Tibial nerve (tissue), 4 donors: Measurements from ENCODE around the gene SDHAF4. TPM values are rescaled to one million over a fixed set of nuclear protein-coding genes. Genes with fewer than 3 reads are reported as not detected.
"Not testable (repeated sequence)": the region's sequence is repeated elsewhere in the genome, so short reads cannot be mapped to it uniquely, and the experiment has no call there.

ENCODE experiments used
- DNase-seq, 2 donors: peaks; one replicate each; pipeline ENCODE4 v3.0.0-alpha.2; 2019; ENCODE audit warnings: low spot score in 2 of 2
- H3K27ac ChIP-seq, 4 donors: fragments of 200-600 bp; sonication (generic) in 3 of 4; one replicate each; pipeline ENCODE4 v1.5.1; 2017 to 2019; ENCODE audit warnings: mild to moderate bottlenecking in 1 of 4
- H3K27me3 ChIP-seq, 2 donors: fragments of 200-600 bp; sonication (generic) in 1 of 2; one replicate each; pipeline versions ENCODE4 v1.5.1 to v1.6.0; 2017 to 2019
- H3K36me3 ChIP-seq, 3 donors: fragments of 200-600 bp; sonication (generic); one replicate each; pipeline ENCODE4 v1.5.1; 2018 to 2019
- H3K4me1 ChIP-seq, 4 donors: fragments of 200-600 bp; sonication (generic) in 3 of 4; one replicate each; pipeline ENCODE4 v1.5.1; 2017 to 2019
- H3K4me3 ChIP-seq, 4 donors: fragments of 200-600 bp; sonication (generic) in 3 of 4; one replicate each; pipeline ENCODE4 v1.5.1; 2017 to 2019; ENCODE audit warnings: mild to moderate bottlenecking in 1 of 4, moderate library complexity in 1 of 4
- H3K9me3 ChIP-seq, 4 donors: fragments of 200-600 bp; sonication (generic) in 3 of 4; one replicate each; pipeline ENCODE4 v1.5.1; 2017 to 2019
- CTCF ChIP-seq, 5 experiments: fragments of 200-600 bp in 3 of 5; fragments of 450-650 bp in 2 of 5; sonication (generic) in 3 of 5; IDR thresholded peaks; one replicate each; pipeline ENCODE4 v1.5.1; 2016 to 2019; ENCODE audit warnings: antibody characterized with exemption in 5 of 5, mild to moderate bottlenecking in 3 of 5, moderate library complexity in 2 of 5
- EP300 ChIP-seq, 2 donors: sonication (generic); formaldehyde crosslinking; IDR thresholded peaks; one replicate each; pipeline ENCODE4 v1.6.1; 2017; ENCODE audit warnings: antibody characterized with exemption in 2 of 2, mild to moderate bottlenecking in 1 of 2
- POLR2A ChIP-seq, 2 donors: fragments of 450-650 bp; IDR thresholded peaks; one replicate each; pipeline ENCODE4 v1.6.1; 2017; ENCODE audit warnings: antibody characterized with exemption in 2 of 2, mild to moderate bottlenecking in 2 of 2, moderate library complexity in 2 of 2
- WGBS, 2 donors: methylation state at CpG; one replicate each; pipeline ENCODE4 v1.1.5; 2018; 5-methylcytosine and 5-hydroxymethylcytosine counted together
- total RNA-seq, 4 donors: library from RNA; depleted of rRNA; stranded (reverse); fragments of >200 nt; gene quantifications; one replicate each; pipeline ENCODE4 v1.1.0, GENCODE V29; 2016

Gene SDHAF4
- total RNA-seq, 4 donors from 2014 or later, result 9.6 to 15.3 (median 13.1) TPM

GRCh38 chr6:70557998-70558397 lies 8.7 kb upstream of the SDHAF4 start:
- TF ChIP-seq EP300 (IDR thresholded peaks at IDR 0.05) (no peak), CTCF (IDR thresholded peaks at IDR 0.05) (no peak), POLR2A (IDR thresholded peaks at IDR 0.05) (no peak)
- no peak for DNase-seq
- 92 to 94% methylated on average over 1 of the region's 1 CpG for WGBS, 2 donors
- Histone ChIP-seq H3K9me3 (no peaks in the 10 kb centered on the region), H3K4me1 (no peaks in the 10 kb centered on the region), H3K4me3 (no peak overlapping the region), H3K36me3 (peaks cover 0 to 26% (median 0%) of the 10 kb centered on the region in 3 donors), H3K27ac (no peak overlapping the region), H3K27me3 (no peaks in the 10 kb centered on the region)

- not testable (repeated sequence) for H3K4me3 ChIP-seq, H3K27me3 ChIP-seq, DNase-seq, H3K4me1 ChIP-seq, H3K9me3 ChIP-seq, H3K27ac ChIP-seq
- H3K36me3 ChIP-seq, result peaks cover 0 to 20% (median 0%) of the 10 kb centered on the region in 3 donors
- WGBS, 2 donors, result 85 to 94% methylated on average over 2 of the region's 2 CpGs
Measured at GRCh38 chr6:70562401-70562800, 4.3 kb upstream of the SDHAF4 start.

DNA sequence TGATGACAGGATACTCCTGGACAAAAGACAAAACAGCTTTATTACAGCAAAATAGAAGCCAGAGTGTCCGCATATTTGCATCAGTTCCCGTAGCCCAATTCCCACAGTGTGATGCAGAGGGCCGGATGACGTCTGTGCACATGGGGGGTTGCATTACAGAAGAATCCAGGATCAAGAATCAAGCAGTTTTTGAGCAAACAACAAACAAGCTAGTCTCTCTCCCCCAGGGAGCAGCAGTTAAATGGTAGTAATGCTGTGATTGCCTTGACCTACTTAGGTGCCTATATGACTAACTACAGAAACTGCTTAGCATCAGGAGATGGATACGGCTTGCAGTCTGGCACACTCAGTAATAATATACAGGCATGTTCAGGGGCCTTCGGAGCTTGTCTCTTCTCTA lies 3.2 kb upstream of the SDHAF4 start:
- WGBS, 2 donors, result 46 to 62% methylated on average over 6 of the region's 6 CpGs
- Histone ChIP-seq H3K9me3 (no peaks in the 10 kb centered on the region), H3K4me1 (peaks cover 0 to 17% (median 3%) of the 10 kb centered on the region in 4 donors), H3K36me3 (peaks cover 0 to 13% (median 0%) of the 10 kb centered on the region in 3 donors), H3K27ac (no peak overlapping the region), H3K27me3 (no peaks in the 10 kb centered on the region), H3K4me3 (no peak overlapping the region)
- TF ChIP-seq CTCF (IDR thresholded peaks at IDR 0.05), result no peak
- no peak for DNase-seq

DNA sequence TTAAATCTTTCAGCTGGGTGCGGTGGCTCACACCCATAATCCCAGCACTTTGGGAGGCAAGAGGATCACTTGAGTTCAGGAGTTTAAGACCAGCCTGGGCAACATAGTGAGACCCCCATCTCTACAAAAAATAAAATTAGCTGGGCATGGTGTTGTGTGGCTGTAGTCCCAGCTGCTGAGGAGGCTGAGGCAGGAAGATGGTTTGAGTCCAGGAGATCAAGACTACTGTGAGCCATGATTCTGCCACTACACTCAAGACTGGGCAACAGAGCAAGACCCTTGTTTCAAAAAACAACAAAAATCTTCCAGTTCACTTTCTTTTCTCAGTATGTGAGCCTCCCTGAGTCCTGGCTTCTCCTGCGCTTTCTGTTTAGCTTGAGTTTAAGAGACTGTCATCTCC lies 7.9 kb downstream of the SDHAF4 start:
- no peak for DNase-seq
- Histone ChIP-seq H3K27me3 (no peaks in the 10 kb centered on the region), H3K9me3 (no peaks in the 10 kb centered on the region), H3K27ac (no peak overlapping the region), H3K4me3 (no peak overlapping the region), H3K36me3 (peaks cover 0 to 16% (median 0%) of the 10 kb centered on the region in 3 donors), H3K4me1 (no peaks in the 10 kb centered on the region)
- TF ChIP-seq CTCF (IDR thresholded peaks at IDR 0.05), result no peak
- TF ChIP-seq EP300 (IDR thresholded peaks at IDR 0.05), result no peak
- TF ChIP-seq POLR2A (IDR thresholded peaks at IDR 0.05), result no peak
- WGBS, 2 donors, result 93 to 100% methylated on average over 2 of the region's 2 CpGs

GRCh38 chr6:70575899-70576495 lies 9.3 kb downstream of the SDHAF4 start:
- Histone ChIP-seq H3K9me3 (no peaks in the 10 kb centered on the region), H3K27me3 (no peaks in the 10 kb centered on the region), H3K4me1 (no peaks in the 10 kb centered on the region), H3K27ac (no peak overlapping the region), H3K36me3 (peaks cover 0 to 19% (median 4%) of the 10 kb centered on the region in 3 donors), H3K4me3 (no peak overlapping the region)
- 67 to 68% methylated on average over 7 of the region's 7 CpGs for WGBS, 2 donors
- TF ChIP-seq EP300 (IDR thresholded peaks at IDR 0.05) (no peak), CTCF (IDR thresholded peaks at IDR 0.05) (no peak), POLR2A (IDR thresholded peaks at IDR 0.05) (no peak)
- no peak for DNase-seq

DNA sequence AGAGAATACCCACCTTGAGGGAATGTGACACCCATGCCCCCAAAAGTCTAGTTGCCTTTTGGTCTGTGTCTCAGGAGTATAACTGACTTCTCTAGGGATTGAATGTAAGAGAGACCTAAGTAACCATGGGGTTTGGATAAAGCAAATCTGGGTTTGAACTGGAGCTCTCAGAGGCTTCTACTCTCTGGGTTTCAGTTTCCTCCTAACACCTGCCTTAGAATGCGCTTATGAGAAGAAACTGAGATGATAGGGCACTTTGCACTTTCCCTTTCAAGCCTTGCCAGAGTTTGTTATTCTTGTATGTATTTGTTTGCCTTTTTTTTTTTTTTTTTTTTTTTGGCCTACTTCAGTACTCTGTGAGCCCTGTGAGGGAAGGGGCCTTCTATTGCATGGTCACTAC lies 19.4 kb downstream of the SDHAF4 start:
- Histone ChIP-seq H3K36me3 (peaks cover 0 to 100% (median 0%) of the 10 kb centered on the region in 3 donors), H3K27ac (no peak overlapping the region), H3K27me3 (no peaks in the 10 kb centered on the region), H3K4me3 (no peak overlapping the region), H3K9me3 (no peaks in the 10 kb centered on the region), H3K4me1 (no peaks in the 10 kb centered on the region)
- TF ChIP-seq CTCF (IDR thresholded peaks at IDR 0.05), result no peak
- TF ChIP-seq EP300 (IDR thresholded peaks at IDR 0.05), result no peak
- no peak for TF ChIP-seq POLR2A (IDR thresholded peaks at IDR 0.05)
- 94 to 96% methylated on average over 1 of the region's 1 CpG for WGBS, 2 donors
- no peak for DNase-seq
